ENCODE results near the gene MLF2.

DNA sequence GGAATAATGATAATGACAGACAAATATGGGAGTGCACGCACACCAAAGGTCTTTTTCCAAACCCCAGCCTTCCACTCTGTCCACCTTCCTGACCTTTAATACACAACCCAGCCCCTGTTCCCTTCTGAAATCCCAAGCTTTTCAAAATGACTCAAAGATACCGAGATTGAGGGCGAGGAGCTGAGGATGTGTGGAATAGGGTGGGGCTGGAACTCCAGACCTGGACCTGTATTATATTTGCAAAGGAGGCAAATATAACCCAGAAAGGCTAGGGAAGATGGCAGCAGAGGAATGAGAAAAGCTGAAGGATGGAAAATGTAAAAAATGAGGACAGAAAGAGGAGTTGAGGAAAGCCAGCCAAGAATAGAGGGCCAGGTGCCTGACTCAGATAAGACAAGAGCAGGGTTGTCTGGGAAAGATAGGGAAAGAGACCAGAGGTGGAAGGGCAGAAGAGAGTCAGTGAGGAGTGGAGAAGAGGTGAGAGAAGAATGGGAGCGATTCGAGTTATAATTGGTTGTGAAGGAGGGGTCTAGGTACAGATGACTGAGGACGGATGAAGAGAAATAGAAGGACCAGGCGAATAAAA lies 12.2 kb upstream of the MLF2 start:
- TF ChIP-seq, protein P1, sequence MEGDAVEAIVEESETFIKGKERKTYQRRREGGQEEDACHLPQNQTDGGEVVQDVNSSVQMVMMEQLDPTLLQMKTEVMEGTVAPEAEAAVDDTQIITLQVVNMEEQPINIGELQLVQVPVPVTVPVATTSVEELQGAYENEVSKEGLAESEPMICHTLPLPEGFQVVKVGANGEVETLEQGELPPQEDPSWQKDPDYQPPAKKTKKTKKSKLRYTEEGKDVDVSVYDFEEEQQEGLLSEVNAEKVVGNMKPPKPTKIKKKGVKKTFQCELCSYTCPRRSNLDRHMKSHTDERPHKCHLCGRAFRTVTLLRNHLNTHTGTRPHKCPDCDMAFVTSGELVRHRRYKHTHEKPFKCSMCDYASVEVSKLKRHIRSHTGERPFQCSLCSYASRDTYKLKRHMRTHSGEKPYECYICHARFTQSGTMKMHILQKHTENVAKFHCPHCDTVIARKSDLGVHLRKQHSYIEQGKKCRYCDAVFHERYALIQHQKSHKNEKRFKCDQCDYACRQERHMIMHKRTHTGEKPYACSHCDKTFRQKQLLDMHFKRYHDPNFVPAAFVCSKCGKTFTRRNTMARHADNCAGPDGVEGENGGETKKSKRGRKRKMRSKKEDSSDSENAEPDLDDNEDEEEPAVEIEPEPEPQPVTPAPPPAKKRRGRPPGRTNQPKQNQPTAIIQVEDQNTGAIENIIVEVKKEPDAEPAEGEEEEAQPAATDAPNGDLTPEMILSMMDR (conservative IDR thresholded peaks at IDR 0.05; ENCODE audit: low read length) = no peak
- TF ChIP-seq EZH2phosphoT487 (IDR thresholded peaks at IDR 0.05; ENCODE audit: borderline replicate concordance, low read depth, low read length) = no peak

Measured in OCI-LY7 (cell line).